MG63 (cell line): ENCODE data around the gene COL15A1. TPM values are rescaled to one million over a fixed set of nuclear protein-coding genes. Genes with fewer than 3 reads are reported as not detected.
A peak's percentile ranks its signal among the peaks of the same experiment; 100 is the strongest.

ENCODE experiments used
- DNase-seq: peaks from one replicate; pipeline ENCODE4 v3.0.0-alpha.2; 2020
- H3K27me3 ChIP-seq: fragments of 250-450 bp; sonication (Bioruptor Pico); 2 replicates; pipeline ENCODE4 v1.5.1; 2020; ENCODE audit warnings: mild to moderate bottlenecking, moderate library complexity
- H3K36me3 ChIP-seq: fragments of 250-450 bp; sonication (Bioruptor Pico); 2 replicates; pipeline ENCODE4 v1.5.1; 2020; ENCODE audit warnings: mild to moderate bottlenecking, moderate library complexity
- H3K4me3 ChIP-seq: fragments of 250-450 bp; sonication (Bioruptor Pico); 2 replicates; pipeline ENCODE4 v1.5.1; 2020; ENCODE audit warnings: mild to moderate bottlenecking, moderate library complexity
- H3K9me3 ChIP-seq: fragments of 250-450 bp; sonication (Bioruptor Pico); 2 replicates; pipeline ENCODE4 v1.5.1; 2020; ENCODE audit warnings: mild to moderate bottlenecking, moderate library complexity
- total RNA-seq: library from RNA; depleted of rRNA; stranded (reverse); fragments of >200 nt; shearing (Covaris generic); gene quantifications from 2 replicates; pipeline ENCODE4 v1.2.3, GENCODE V29; 2014; ENCODE audit warnings: low replicate concordance

COL15A1 gene
- total RNA-seq, 1 experiment from 2014 or later = 1.2 TPM

GRCh38 chr9:99057665-99058625 lies 114.2 kb downstream of the COL15A1 start:
- Histone ChIP-seq H3K9me3 (no peaks in the 10 kb centered on the region), H3K36me3 (no peaks in the 10 kb centered on the region), H3K4me3 (no peak overlapping the region), H3K27me3 (no peaks in the 10 kb centered on the region)
- peak; percentile 77 for DNase-seq

DNA sequence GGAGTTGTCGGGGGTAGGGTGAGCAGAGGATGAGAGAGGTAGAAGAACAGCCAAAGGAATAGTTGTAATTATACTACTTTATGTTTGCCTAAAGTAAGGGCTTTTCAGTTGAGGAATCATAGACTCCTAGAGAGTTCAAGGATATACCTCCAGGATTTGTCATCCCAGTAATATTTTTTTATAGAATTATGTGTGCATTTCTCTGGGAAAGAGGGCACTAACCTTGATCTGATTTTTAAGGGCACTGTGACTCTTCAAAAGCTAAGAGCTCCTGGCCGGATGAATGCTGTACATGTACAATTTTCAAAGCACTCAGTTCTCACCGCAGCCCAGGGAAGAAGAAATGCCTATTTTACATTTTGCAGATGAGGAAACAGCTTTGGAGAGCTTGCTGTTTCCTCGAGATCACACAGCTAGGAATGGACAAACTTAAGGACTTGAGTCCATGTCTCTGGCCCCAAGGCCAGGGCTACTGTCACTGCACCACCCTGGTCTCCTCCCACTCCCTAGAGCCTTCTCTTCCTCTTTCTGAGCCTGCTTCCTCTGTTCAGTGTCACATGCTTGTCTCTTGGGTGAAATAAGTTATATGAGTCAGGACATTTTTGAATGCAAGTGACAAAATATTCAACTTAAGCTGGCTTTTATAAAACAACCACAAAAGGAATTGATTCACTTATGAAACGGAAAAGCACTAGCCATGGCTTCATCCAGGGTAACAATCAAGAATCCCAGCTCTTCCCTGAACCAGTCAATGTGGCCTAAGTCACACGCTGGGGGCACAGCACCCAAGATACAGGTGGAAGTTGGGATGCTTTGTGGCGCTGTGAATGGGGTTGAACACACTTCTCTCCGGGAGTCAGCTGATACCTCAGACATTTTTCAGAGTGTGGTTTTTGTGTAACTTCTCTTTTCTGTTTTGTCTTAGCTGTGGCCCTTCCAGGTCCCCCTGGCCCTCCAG lies 115.5 kb downstream of the COL15A1 start:
- no peaks in the 10 kb centered on the region for H3K36me3 ChIP-seq
- no peak for DNase-seq
- H3K4me3 ChIP-seq = no peak overlapping the region

DNA sequence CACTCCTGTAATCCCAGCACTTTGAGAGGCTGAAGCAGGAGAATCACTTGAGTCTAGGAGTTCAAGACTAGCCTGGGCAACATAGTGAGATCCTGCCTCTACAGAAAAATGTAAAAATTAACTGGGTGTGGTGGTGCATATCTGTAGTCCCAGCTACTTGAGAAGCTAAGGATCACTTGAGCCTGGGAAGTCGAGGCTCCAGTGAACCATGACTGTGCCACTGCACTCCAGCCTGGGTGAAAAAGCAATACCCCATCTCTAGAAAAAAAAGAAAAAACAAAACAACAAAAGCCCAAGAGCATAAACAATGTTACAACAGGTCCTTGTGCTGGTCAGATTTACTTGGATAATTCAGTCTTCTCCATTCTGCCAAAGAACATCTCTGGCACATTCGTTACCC lies 116.9 kb downstream of the COL15A1 start:
- no peaks in the 10 kb centered on the region for H3K9me3 ChIP-seq

More for the DNA sequence above, 115.5 kb downstream of the COL15A1 start:
- Histone ChIP-seq H3K27me3 (no peaks in the 10 kb centered on the region), H3K9me3 (no peaks in the 10 kb centered on the region)

DNA sequence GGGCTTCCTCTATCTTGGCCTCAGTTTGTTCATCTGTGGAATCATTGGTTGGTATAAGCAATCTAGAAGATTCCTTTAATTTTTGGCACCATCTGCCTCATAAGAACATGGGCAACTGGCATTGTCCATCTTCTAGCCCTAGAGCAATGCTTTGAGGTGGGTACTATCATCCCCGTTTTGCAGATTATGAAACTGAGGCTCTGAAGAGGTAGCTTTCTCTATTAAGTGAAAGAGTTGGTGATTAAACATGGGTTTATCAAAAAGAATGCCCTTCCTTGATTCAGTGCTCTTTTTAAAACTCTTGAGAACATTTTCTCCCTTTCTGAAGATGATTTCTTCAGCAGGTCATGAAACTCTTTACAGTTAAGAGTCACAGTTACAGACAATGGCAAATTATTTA lies 118.8 kb downstream of the COL15A1 start:
- DNase-seq = no peak
- H3K4me3 ChIP-seq = no peak overlapping the region
- H3K27me3 ChIP-seq = no peaks in the 10 kb centered on the region
- H3K36me3 ChIP-seq = no peaks in the 10 kb centered on the region
- H3K9me3 ChIP-seq = no peaks in the 10 kb centered on the region

More for the DNA sequence above, 116.9 kb downstream of the COL15A1 start:
- H3K4me3 ChIP-seq = no peak overlapping the region
- no peaks in the 10 kb centered on the region for H3K27me3 ChIP-seq
- DNase-seq = no peak
- no peaks in the 10 kb centered on the region for H3K36me3 ChIP-seq

- no peaks in the 10 kb centered on the region for H3K9me3 ChIP-seq
- DNase-seq = no peak
- no peaks in the 10 kb centered on the region for H3K36me3 ChIP-seq
- H3K4me3 ChIP-seq = no peak overlapping the region
- H3K27me3 ChIP-seq = no peaks in the 10 kb centered on the region
Observed at GRCh38 chr9:99063522-99063921, 119.8 kb downstream of the COL15A1 start.

GRCh38 chr9:99066571-99066970 lies 122.9 kb downstream of the COL15A1 start:
- no peaks in the 10 kb centered on the region for H3K36me3 ChIP-seq
- DNase-seq = no peak
- H3K27me3 ChIP-seq = no peaks in the 10 kb centered on the region
- H3K9me3 ChIP-seq = no peaks in the 10 kb centered on the region
- no peak overlapping the region for H3K4me3 ChIP-seq

GRCh38 chr9:99069075-99069474 lies 125.4 kb downstream of the COL15A1 start:
- no peaks in the 10 kb centered on the region for H3K36me3 ChIP-seq
- no peak for DNase-seq
- H3K9me3 ChIP-seq = no peaks in the 10 kb centered on the region
- H3K27me3 ChIP-seq = no peaks in the 10 kb centered on the region
- no peak overlapping the region for H3K4me3 ChIP-seq

GRCh38 chr9:99069546-99069945 lies 125.8 kb downstream of the COL15A1 start:
- Histone ChIP-seq H3K9me3 (no peaks in the 10 kb centered on the region), H3K27me3 (no peaks in the 10 kb centered on the region), H3K4me3 (no peak overlapping the region), H3K36me3 (no peaks in the 10 kb centered on the region)
- no peak for DNase-seq

DNA sequence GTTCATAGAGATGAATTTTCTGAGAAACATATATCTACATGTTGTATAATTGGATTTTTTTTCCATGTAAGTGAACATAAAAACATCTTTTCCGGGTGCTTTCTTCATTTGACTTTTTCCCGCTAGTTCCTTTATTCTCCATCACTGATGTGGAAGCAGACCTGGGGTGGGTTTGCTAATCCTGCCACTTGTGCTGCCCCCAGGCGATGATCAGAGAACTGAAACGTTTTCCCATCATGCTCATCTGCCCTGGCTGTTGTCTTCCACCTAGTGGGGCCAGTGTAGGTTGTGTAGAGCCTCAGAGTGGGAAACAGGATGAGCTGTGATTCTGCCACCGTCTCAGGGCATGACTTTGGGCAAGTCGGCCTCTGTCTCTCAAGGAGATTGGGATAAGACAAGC lies 127.0 kb downstream of the COL15A1 start:
- Histone ChIP-seq H3K27me3 (no peaks in the 10 kb centered on the region), H3K36me3 (no peaks in the 10 kb centered on the region), H3K4me3 (no peak overlapping the region), H3K9me3 (no peaks in the 10 kb centered on the region)
- DNase-seq = no peak

GRCh38 chr9:99071313-99072039 lies 127.8 kb downstream of the COL15A1 start:
- Histone ChIP-seq H3K4me3 (no peak overlapping the region), H3K27me3 (no peaks in the 10 kb centered on the region), H3K9me3 (no peaks in the 10 kb centered on the region), H3K36me3 (no peaks in the 10 kb centered on the region)
- no peak for DNase-seq

GRCh38 chr9:99072040-99072394 lies 128.3 kb downstream of the COL15A1 start:
- no peak for DNase-seq
- Histone ChIP-seq H3K4me3 (no peak overlapping the region), H3K27me3 (no peaks in the 10 kb centered on the region), H3K36me3 (no peaks in the 10 kb centered on the region), H3K9me3 (no peaks in the 10 kb centered on the region)

DNA sequence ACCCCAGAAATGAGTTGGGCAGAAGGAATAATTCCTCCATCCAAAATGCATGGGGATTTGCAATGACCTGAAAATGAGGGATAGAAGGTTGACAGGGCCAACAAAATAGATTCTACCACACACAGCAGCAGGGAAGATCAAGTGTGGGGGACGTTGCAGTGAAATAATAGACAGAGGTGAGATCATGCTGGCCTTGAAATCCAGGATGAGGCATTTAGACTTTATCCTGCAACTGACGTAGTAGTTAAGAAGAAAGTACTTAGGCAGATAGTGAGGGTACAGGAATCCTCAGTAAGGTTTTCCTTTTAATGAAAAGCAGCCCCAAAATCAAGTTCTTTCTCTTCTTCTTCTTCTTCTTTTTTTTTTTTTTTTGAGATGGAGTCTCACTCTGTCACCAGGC lies 129.6 kb downstream of the COL15A1 start:
- H3K9me3 ChIP-seq = no peaks in the 10 kb centered on the region
- no peaks in the 10 kb centered on the region for H3K36me3 ChIP-seq
- H3K27me3 ChIP-seq = no peaks in the 10 kb centered on the region
- no peak overlapping the region for H3K4me3 ChIP-seq
- DNase-seq = no peak

- DNase-seq = no peak
Observed at GRCh38 chr9:99073985-99074901, 130.5 kb downstream of the COL15A1 start.

DNA sequence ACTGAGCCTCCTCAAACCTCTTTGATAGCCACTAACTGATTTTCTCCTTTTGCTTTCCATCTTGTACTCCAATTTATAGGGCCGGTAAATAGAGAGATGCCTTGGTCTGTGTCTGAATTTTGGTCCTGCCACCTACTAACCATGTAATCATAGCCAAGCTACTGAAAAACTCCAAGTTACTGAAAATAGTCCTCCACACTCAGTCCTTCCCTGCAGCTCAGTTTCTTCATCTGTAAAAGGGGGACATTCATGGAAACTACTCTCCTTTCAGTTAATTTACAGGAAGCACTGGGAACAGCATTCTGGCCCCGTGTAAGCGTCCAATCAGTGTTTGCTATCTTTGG lies 131.2 kb downstream of the COL15A1 start:
- no peaks in the 10 kb centered on the region for H3K27me3 ChIP-seq
- DNase-seq = no peak
- H3K4me3 ChIP-seq = no peak overlapping the region
- no peaks in the 10 kb centered on the region for H3K36me3 ChIP-seq
- no peaks in the 10 kb centered on the region for H3K9me3 ChIP-seq

More at GRCh38 chr9:99073985-99074901, 130.5 kb downstream of the COL15A1 start:
- Histone ChIP-seq H3K9me3 (no peaks in the 10 kb centered on the region), H3K4me3 (no peak overlapping the region), H3K36me3 (no peaks in the 10 kb centered on the region), H3K27me3 (no peaks in the 10 kb centered on the region)

DNA sequence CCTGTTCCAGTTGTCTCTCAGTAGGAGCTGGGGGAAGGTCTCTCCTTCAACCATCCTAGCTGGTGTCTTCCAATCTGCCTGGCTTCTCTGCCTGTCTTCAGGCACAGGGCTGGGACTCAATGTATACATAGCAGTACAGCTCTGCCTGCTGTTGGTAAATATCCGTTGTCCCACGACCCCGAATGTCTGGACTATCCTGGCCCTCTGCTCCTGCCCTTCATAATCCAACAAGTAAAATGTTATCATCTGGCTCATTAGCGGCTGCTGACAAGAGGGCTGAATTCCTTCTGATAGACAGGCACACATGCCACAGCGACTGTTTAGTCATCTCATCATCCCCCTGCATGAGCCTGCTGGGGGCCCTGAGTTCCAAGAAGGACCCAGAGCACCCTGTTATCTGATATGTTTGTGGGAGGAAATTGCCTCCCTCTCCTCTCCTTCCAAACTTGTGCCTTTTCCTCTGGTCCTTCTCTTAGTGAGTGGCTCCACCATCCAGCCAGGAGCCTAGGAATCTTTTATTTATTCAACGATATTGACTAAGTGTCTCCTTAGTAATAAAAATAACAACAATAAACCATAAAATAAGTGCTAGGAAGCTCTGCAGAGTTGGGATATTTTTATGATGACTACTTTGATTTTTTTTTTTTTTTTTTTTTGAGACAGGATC lies 131.7 kb downstream of the COL15A1 start:
- H3K9me3 ChIP-seq = no peaks in the 10 kb centered on the region
- H3K4me3 ChIP-seq = no peak overlapping the region
- no peaks in the 10 kb centered on the region for H3K36me3 ChIP-seq
- no peaks in the 10 kb centered on the region for H3K27me3 ChIP-seq
- DNase-seq = peak; percentile 64
